SK-N-MC (cell line): ENCODE data around the gene SAMD14.

Source experiments
- EZH2 ChIP-seq: fragments of 200-600 bp; sonication (generic); IDR thresholded peaks from one replicate; pipeline ENCODE4 v1.6.1; 2017; ENCODE audit warnings: antibody characterized with exemption
- FOXP2 ChIP-seq: optimal IDR thresholded peaks from 2 replicates; pipeline ENCODE3; 2011; ENCODE audit warnings: mild to moderate bottlenecking, moderate library complexity; ENCODE audit not compliant: insufficient read depth; ENCODE audit errors: extremely low read length, control extremely low read depth

GRCh38 chr17:50100480-50100883 is 29.5 kb downstream of the SAMD14 start:
- TF ChIP-seq EZH2 (no peak), FOXP2 (no peak)
